Psoas muscle (tissue), 8 donors: ENCODE measurements around the gene SIGLEC14. TPM values are rescaled to one million over a fixed set of nuclear protein-coding genes. Genes with fewer than 3 reads are reported as not detected.

Experiments
- ATAC-seq, 4 donors: fragments of 200-7000 bp; cut with Tn5 transposase; one replicate each; pipeline ENCODE4 v1.9.1; 2020; ENCODE audit warnings: moderate library complexity in 3 of 4, mild to moderate bottlenecking in 2 of 4
- DNase-seq, 2 donors: peaks; one replicate each; pipeline ENCODE4 v3.0.0-alpha.2; 2020
- H3K27ac ChIP-seq: fragments of 200-600 bp; one replicate; pipeline ENCODE4 v1.8.0; 2022
- H3K27me3 ChIP-seq, 3 donors: fragments of 200-600 bp in 1 of 3; one replicate each; pipeline versions ENCODE4 v1.6.1 to v1.8.0; 2013 to 2022; ENCODE audit warnings: low read length in 2 of 3, mild to moderate bottlenecking in 2 of 3, moderate library complexity in 1 of 3; ENCODE audit not compliant: insufficient read depth in 3 of 3
- H3K36me3 ChIP-seq, 2 donors: fragments of 200-600 bp in 1 of 2; one replicate each; pipeline versions ENCODE4 v1.6.1 to v1.8.0; 2013 to 2022; ENCODE audit warnings: low read depth in 1 of 2, mild to moderate bottlenecking in 1 of 2, moderate library complexity in 1 of 2; ENCODE audit not compliant: insufficient read depth in 1 of 2
- H3K4me1 ChIP-seq: fragments of 200-600 bp; one replicate; pipeline ENCODE4 v1.8.0; 2022
- H3K4me3 ChIP-seq: fragments of 200-600 bp; one replicate; pipeline ENCODE4 v1.8.0; 2022; ENCODE audit warnings: mild to moderate bottlenecking
- H3K9me3 ChIP-seq: fragments of 200-600 bp; one replicate; pipeline ENCODE4 v1.8.0; 2022
- CTCF ChIP-seq: fragments of 200-600 bp; IDR thresholded peaks from one replicate; pipeline ENCODE4 v1.8.0; 2022; ENCODE audit warnings: antibody characterized with exemption
- WGBS, 3 donors: extraction: QIAGEN DNeasy Blood & Tissue Kit; methylation state at CpG; one replicate each; pipeline versions ENCODE4 v1.1.6 to v1.1.7; 2013; 5-methylcytosine and 5-hydroxymethylcytosine counted together
- intact Hi-C, 2 donors: fragments of 100-400 bp; cut with DNase I; formaldehyde crosslinking; loops; one replicate each; pipeline versions ENCODE4 v1.11.0 to v1.14.2; 2022
- polyA plus RNA-seq, 3 donors: library from polyadenylated mRNA; stranded (reverse); fragments of 200-250 nt; gene quantifications; one replicate each; pipeline ENCODE4 v1.2.3, GENCODE V29; 2013
- total RNA-seq, 4 donors: library from RNA; stranded (reverse); fragmentation: NEBNext Ultra II Directional in 2 of 4; extraction: Animal tissue kit (Norgen Biotek cat#: 25700) in 2 of 4; gene quantifications; one replicate each; pipeline versions ENCODE4 v1.2.1 to v1.2.4, GENCODE V29; 2021 to 2023
- donor health status: healthy with polysubstance abuse.
- donor health status: DM: no; HTN: no; CAD: no; lungs with moderate emphysema.
- donor health status: Bipolar disorder and iron deficiency.
- donor health status: healthy.
- donor health status: DM: yes; HTN: yes; CAD: no.
- donor health status: DM: no; HTN: no; CAD: no.
- donor health status: DM: no; HTN: no; CAD: no.
- donor health status: DM: yes; HTN: yes; CAD: no.

SIGLEC14 gene
- total and polyA plus RNA-seq, 7 donors: 0.07 to 1.9 (median 0.93) TPM

- DNase-seq: no peak
Observed at GRCh38 chr19:51595190-51596175, 51.1 kb downstream of the SIGLEC14 start.

DNA sequence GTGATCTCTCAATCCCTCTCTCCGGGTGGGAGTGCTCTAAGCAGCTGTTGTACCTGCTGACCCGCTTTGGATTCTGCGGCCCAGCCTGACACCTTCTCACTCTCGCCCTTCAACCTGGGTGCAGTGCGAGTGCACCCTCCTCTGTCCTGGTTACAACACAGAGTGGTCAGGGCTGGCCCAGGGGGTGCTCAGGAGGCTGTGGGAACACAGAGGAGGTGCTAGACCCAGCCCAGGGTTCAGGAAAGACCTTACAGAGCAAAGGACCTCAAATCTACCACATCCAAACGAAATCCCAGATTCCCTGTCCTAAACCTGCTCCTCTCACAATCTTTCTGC, 51.9 kb downstream of the SIGLEC14 start:
- WGBS, 3 donors: 14 to 18% (median 15%) methylated on average over 6 of the region's 6 CpGs
- no peak for DNase-seq
- peaks cover 6% of the 10 kb centered on the region for H3K4me1 ChIP-seq
- no peak overlapping the region for H3K27ac ChIP-seq
- no peaks in the 10 kb centered on the region for H3K9me3 ChIP-seq
- H3K27me3 ChIP-seq: peaks cover 0 to 13% (median 3%) of the 10 kb centered on the region in 3 donors
- ATAC-seq: peak in 2 of 4 donors; percentile 17 to 26
- no peak for TF ChIP-seq CTCF
- peaks cover 2 to 3% of the 10 kb centered on the region in 2 donors for H3K36me3 ChIP-seq
- intact Hi-C loops: loop anchor here (2.0 to 5.0 kb wide), 4 partner anchors 22 to 488 kb away; no protein-coding TSS in a partner anchor
- H3K4me3 ChIP-seq: peak overlapping the region; percentile 81

More at GRCh38 chr19:51595190-51596175, 51.1 kb downstream of the SIGLEC14 start:
- peaks cover 6% of the 10 kb centered on the region for H3K4me1 ChIP-seq
- H3K9me3 ChIP-seq: no peaks in the 10 kb centered on the region
- H3K4me3 ChIP-seq: peak overlapping the region; percentile 81
- H3K27ac ChIP-seq: no peak overlapping the region
- 74 to 92% (median 86%) methylated on average over 8 of the region's 8 CpGs for WGBS, 3 donors
- peaks cover 0 to 13% (median 6%) of the 10 kb centered on the region in 3 donors for H3K27me3 ChIP-seq
- intact Hi-C loops: loop anchor here in 1 of 2 donors (2.0 to 5.0 kb wide), 3 partner anchors 23 to 489 kb away; no protein-coding TSS in a partner anchor
- TF ChIP-seq CTCF: no peak
- no peaks in the 10 kb centered on the region for H3K36me3 ChIP-seq
- no peak for ATAC-seq

GRCh38 chr19:51593969-51594773, 52.5 kb downstream of the SIGLEC14 start:
- H3K9me3 ChIP-seq: peaks cover 6% of the 10 kb centered on the region
- H3K4me1 ChIP-seq: peaks cover 6% of the 10 kb centered on the region
- intact Hi-C loops: loop anchor here (2.0 to 5.0 kb wide), 3 partner anchors 21 to 487 kb away; no protein-coding TSS in a partner anchor
- DNase-seq (peak; percentile 99 to 100), ATAC-seq (peak; percentile 100)
- no peak for TF ChIP-seq CTCF
- no peak overlapping the region for H3K27ac ChIP-seq
- peak overlapping the region; percentile 81 for H3K4me3 ChIP-seq
- peaks cover 0 to 8% (median 3%) of the 10 kb centered on the region in 3 donors for H3K27me3 ChIP-seq
- 0 to 1% (median 1%) methylated on average over 61 of the region's 61 CpGs for WGBS, 3 donors
- H3K36me3 ChIP-seq: peaks cover 2 to 4% of the 10 kb centered on the region in 2 donors

- 26 to 35% (median 30%) methylated on average over 10 of the region's 10 CpGs for WGBS, 3 donors
- Histone ChIP-seq H3K27me3 (peaks cover 0 to 2% (median 0%) of the 10 kb centered on the region in 3 donors), H3K27ac (no peak overlapping the region), H3K9me3 (peaks cover 14% of the 10 kb centered on the region), H3K4me1 (peaks cover 6% of the 10 kb centered on the region), H3K36me3 (peaks cover 2 to 4% of the 10 kb centered on the region in 2 donors), H3K4me3 (peak overlapping the region; percentile 81)
- intact Hi-C loops: loop anchor here in 1 of 2 donors (2.0 to 5.0 kb wide), 2 partner anchors 21 to 481 kb away; no protein-coding TSS in a partner anchor
- ATAC-seq: no peak
- no peak for DNase-seq
- TF ChIP-seq CTCF: no peak
Observed at GRCh38 chr19:51593138-51593890, 53.3 kb downstream of the SIGLEC14 start.
